GM12872 (cell line): ENCODE results near the gene PROM1.

Experiments
- CTCF ChIP-seq: IDR thresholded peaks from 3 replicates; pipeline ENCODE4 v1.5.1; 2011; ENCODE audit warnings: low read depth, mild to moderate bottlenecking, low read length, moderate library complexity; ENCODE audit not compliant: insufficient read depth

Gene PROM1

GRCh38 chr4:16083241-16084191 is at the start of gene PROM1:
PROM1 (minus strand) TSS chr4:16084023; CDS start chr4:16075906, 8,117 bp downstream.
- TF ChIP-seq CTCF, result no peak

- no peak for TF ChIP-seq CTCF
Observed at GRCh38 chr4:16133406-16133805, 49.6 kb upstream of the PROM1 start.

GRCh38 chr4:16131293-16131692 is 47.5 kb upstream of the PROM1 start:
- TF ChIP-seq CTCF, result no peak

GRCh38 chr4:16129336-16129735 is 45.5 kb upstream of the PROM1 start:
- no peak for TF ChIP-seq CTCF

GRCh38 chr4:16126714-16127113 is 42.9 kb upstream of the PROM1 start:
- TF ChIP-seq CTCF, result no peak

- no peak for TF ChIP-seq CTCF
Observed at GRCh38 chr4:16125571-16126445, 42.0 kb upstream of the PROM1 start.

GRCh38 chr4:16124232-16124631 is 40.4 kb upstream of the PROM1 start:
- no peak for TF ChIP-seq CTCF
